ENCODE data around the gene KRT31.

DNA sequence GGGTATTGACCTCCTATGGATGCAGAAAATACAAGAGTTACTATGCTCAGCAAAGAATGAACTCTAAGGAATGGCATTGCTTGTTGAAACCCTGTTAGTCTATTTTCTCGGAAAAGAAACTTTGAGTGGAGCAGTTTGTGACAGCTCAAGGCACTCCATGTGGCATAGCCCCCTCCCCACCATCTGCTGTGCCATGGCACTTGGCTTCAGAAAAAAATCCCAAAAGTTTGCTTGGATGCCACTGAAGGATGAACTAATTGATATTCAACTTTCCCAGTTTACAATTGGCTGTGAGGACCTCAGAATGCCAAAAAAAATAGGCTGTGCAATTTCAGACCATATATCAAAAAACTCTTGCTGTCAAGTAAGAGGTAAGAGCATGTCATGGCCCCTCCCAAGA, 1.8 kb downstream of the KRT31 start:
- TF ChIP-seq, protein P1, sequence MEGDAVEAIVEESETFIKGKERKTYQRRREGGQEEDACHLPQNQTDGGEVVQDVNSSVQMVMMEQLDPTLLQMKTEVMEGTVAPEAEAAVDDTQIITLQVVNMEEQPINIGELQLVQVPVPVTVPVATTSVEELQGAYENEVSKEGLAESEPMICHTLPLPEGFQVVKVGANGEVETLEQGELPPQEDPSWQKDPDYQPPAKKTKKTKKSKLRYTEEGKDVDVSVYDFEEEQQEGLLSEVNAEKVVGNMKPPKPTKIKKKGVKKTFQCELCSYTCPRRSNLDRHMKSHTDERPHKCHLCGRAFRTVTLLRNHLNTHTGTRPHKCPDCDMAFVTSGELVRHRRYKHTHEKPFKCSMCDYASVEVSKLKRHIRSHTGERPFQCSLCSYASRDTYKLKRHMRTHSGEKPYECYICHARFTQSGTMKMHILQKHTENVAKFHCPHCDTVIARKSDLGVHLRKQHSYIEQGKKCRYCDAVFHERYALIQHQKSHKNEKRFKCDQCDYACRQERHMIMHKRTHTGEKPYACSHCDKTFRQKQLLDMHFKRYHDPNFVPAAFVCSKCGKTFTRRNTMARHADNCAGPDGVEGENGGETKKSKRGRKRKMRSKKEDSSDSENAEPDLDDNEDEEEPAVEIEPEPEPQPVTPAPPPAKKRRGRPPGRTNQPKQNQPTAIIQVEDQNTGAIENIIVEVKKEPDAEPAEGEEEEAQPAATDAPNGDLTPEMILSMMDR (IDR thresholded peaks at IDR 0.05; ENCODE audit: low read length) = no peak
- no peak for TF ChIP-seq EZH2 (IDR thresholded peaks at IDR 0.05; ENCODE audit: borderline replicate concordance, low read length)
